OCI-LY7 (cell line): Measurements from ENCODE around the gene SPRR2A. TPM values are rescaled to one million over a fixed set of nuclear protein-coding genes. Genes with fewer than 3 reads are reported as not detected.
"Not testable (repeated sequence)": the region's sequence is repeated elsewhere in the genome, so short reads cannot be mapped to it uniquely, and the experiment has no call there.

Experiments used
- BruUV-seq: library from RNA; stranded (reverse); fragments of 400-500 nt; replicated peaks from 2 replicates; lab custom pipeline; 2021; lab: Mats Ljungman, UMichigan
- CTCF ChIA-PET: fragments of 300-600 bp; sonication (Branson Sonifier 250); formaldehyde crosslinking; loops from one replicate; lab custom pipeline; 2022; ENCODE audit warnings: antibody characterized with exemption; ENCODE audit not compliant: unreplicated experiment; lab: Charles Lee
- POLR2A ChIA-PET: fragments of 300-600 bp; sonication (Branson Sonifier 250); formaldehyde crosslinking; loops from one replicate; lab custom pipeline; 2022; ENCODE audit warnings: antibody characterized with exemption; lab: Charles Lee
- DNase-seq: peaks from one replicate; pipeline ENCODE4 v3.0.0-alpha.2; 2015; ENCODE audit warnings: low spot score
- H2AFZ ChIP-seq: fragments of 200-600 bp; sonication (generic), shearing (Covaris generic); 2 replicates; pipeline ENCODE4 v1.6.1; 2014; ENCODE audit warnings: mild to moderate bottlenecking, antibody characterized with exemption, low read length, moderate library complexity
- H3K27ac ChIP-seq: fragments of 200-600 bp; sonication (generic); 2 replicates; pipeline ENCODE4 v1.5.1; 2014; ENCODE audit warnings: mixed run types, low read depth, mild to moderate bottlenecking, moderate library complexity, low read length, inconsistent platforms; ENCODE audit not compliant: poor library complexity, severe bottlenecking
- H3K36me3 ChIP-seq: fragments of 200-600 bp; sonication (generic); 2 replicates; pipeline ENCODE4 v1.6.1; 2014; ENCODE audit warnings: mild to moderate bottlenecking, antibody characterized with exemption, low read length, moderate library complexity, mixed read lengths; ENCODE audit not compliant: insufficient read depth
- H3K4me1 ChIP-seq: fragments of 200-600 bp; sonication (generic); 2 replicates; pipeline ENCODE4 v1.5.1; 2014; ENCODE audit warnings: mild to moderate bottlenecking, low read length; ENCODE audit not compliant: insufficient read depth, poor library complexity, severe bottlenecking
- H3K4me2 ChIP-seq: fragments of 200-600 bp; sonication (generic); 2 replicates; pipeline ENCODE4 v1.6.1; 2014; ENCODE audit warnings: mild to moderate bottlenecking, low read length
- H3K4me3 ChIP-seq: fragments of 200-600 bp; sonication (generic); 2 replicates; pipeline ENCODE4 v1.5.1; 2014; ENCODE audit warnings: mild to moderate bottlenecking, low read depth, low read length; ENCODE audit not compliant: poor library complexity, severe bottlenecking
- H3K79me2 ChIP-seq: fragments of 200-600 bp; sonication (generic); 2 replicates; pipeline ENCODE4 v1.6.1; 2016; ENCODE audit warnings: low read depth, mild to moderate bottlenecking, low read length, moderate library complexity, mixed read lengths; ENCODE audit not compliant: insufficient read depth
- H3K9me2 ChIP-seq: fragments of 200-600 bp; sonication (generic); 2 replicates; pipeline ENCODE4 v1.6.1; 2016; ENCODE audit warnings: mild to moderate bottlenecking, low read length, mixed read lengths; ENCODE audit not compliant: insufficient read depth
- H3K9me3 ChIP-seq: fragments of 200-600 bp; sonication (generic); 2 replicates; pipeline ENCODE4 v1.6.1; 2014; ENCODE audit warnings: mild to moderate bottlenecking, mixed run types, low read length, mixed read lengths
- H4K20me1 ChIP-seq: fragments of 200-600 bp; sonication (generic); 2 replicates; pipeline ENCODE4 v1.6.1; 2014; ENCODE audit warnings: mild to moderate bottlenecking, antibody characterized with exemption, low read length, moderate library complexity, mixed read lengths; ENCODE audit not compliant: insufficient read depth
- CTCF ChIP-seq: fragments of 200-600 bp; sonication (generic); conservative IDR thresholded peaks from 2 replicates; pipeline ENCODE4 v1.5.1; 2014; ENCODE audit warnings: mild to moderate bottlenecking, antibody characterized with exemption, low read length, moderate library complexity, mixed read lengths
- EZH2phosphoT487 ChIP-seq: fragments of 200-600 bp; sonication (generic); IDR thresholded peaks from 2 replicates; pipeline ENCODE4 v1.6.1; 2018; ENCODE audit warnings: low read depth, borderline replicate concordance, mild to moderate bottlenecking, mixed run types, antibody characterized with exemption, low read length, moderate library complexity, mixed read lengths
- intact Hi-C: fragments of 100-400 bp; cut with micrococcal nuclease; formaldehyde crosslinking; loops from one replicate; pipeline ENCODE4 v1.10.0; 2022; ENCODE audit not compliant: unreplicated experiment
- total RNA-seq, 2 experiments: library from RNA; depleted of rRNA in 1 of 2; stranded (reverse); fragments of >200 nt in 1 of 2; shearing (Covaris generic) in 1 of 2; gene quantifications; 2 replicates each; pipeline ENCODE4 v1.2.3, GENCODE V29; 2014 to 2022

SPRR2A gene
- total RNA-seq, 2 experiments from 2014 or later: not detected

GRCh38 chr1:153070243-153070642 lies 12.9 kb upstream of the SPRR2A start:
- POLR2A ChIA-PET: no interaction called here
- TF ChIP-seq EZH2phosphoT487: no peak
- no peak for TF ChIP-seq CTCF
- Histone ChIP-seq H3K4me3 (no peak overlapping the region), H3K79me2 (no peaks in the 10 kb centered on the region), H2AFZ (no peak overlapping the region), H3K9me3 (no peaks in the 10 kb centered on the region), H3K4me1 (no peaks in the 10 kb centered on the region), H3K36me3 (no peaks in the 10 kb centered on the region), H4K20me1 (no peaks in the 10 kb centered on the region), H3K27ac (no peak overlapping the region), H3K9me2 (no peaks in the 10 kb centered on the region), H3K4me2 (no peak overlapping the region)
- CTCF ChIA-PET: no interaction called here
- no TSS peak for BruUV-seq
- intact Hi-C loops: no loop called here
- no peak for DNase-seq

GRCh38 chr1:153058826-153059784 lies 1.8 kb upstream of the SPRR2A start:
- Histone ChIP-seq H4K20me1 (no peaks in the 10 kb centered on the region), H3K9me2 (no peaks in the 10 kb centered on the region), H3K27ac (no peak overlapping the region), H3K9me3 (no peaks in the 10 kb centered on the region), H3K4me3 (no peak overlapping the region), H3K79me2 (no peaks in the 10 kb centered on the region), H3K4me2 (no peak overlapping the region), H3K4me1 (peaks cover 5% of the 10 kb centered on the region), H2AFZ (no peak overlapping the region), H3K36me3 (no peaks in the 10 kb centered on the region)
- ChIA-PET CTCF (no interaction called here), POLR2A (no interaction called here)
- no TSS peak for BruUV-seq
- intact Hi-C loops: no loop called here
- DNase-seq: no peak
- no peak for TF ChIP-seq CTCF

GRCh38 chr1:153058154-153058553 lies 842 bp upstream of the SPRR2A start:
- Histone ChIP-seq H3K9me3 (no peaks in the 10 kb centered on the region), H2AFZ (no peak overlapping the region), H3K9me2 (no peaks in the 10 kb centered on the region), H3K79me2 (no peaks in the 10 kb centered on the region), H3K4me2 (no peak overlapping the region), H3K27ac (no peak overlapping the region), H3K36me3 (no peaks in the 10 kb centered on the region), H4K20me1 (no peaks in the 10 kb centered on the region), H3K4me3 (no peak overlapping the region), H3K4me1 (peaks cover 5% of the 10 kb centered on the region)
- intact Hi-C loops: no loop called here
- DNase-seq: no peak
- CTCF ChIA-PET: no interaction called here
- POLR2A ChIA-PET: no interaction called here
- BruUV-seq: no TSS peak
- TF ChIP-seq EZH2phosphoT487 (no peak), CTCF (peak; percentile 58)

DNA sequence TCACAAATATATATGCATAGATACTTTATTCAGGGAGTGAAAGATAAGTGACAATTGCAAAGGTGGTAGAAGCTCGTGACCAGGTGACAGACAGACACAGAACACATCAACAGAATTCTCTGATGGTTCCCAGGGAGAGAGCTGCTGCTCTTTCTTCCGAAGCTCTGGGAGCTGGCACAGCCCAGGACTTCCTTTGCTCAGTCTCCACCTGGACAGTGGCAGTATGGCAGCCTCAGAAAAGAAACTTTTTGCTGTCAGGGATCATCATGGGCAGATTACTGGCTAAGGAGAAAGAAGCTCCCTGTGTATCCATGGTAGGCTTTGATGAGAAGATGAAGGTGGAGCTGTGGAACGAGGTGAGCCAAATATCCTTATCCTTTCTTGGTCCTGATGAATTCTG lies 1.2 kb downstream of the SPRR2A start:
- H3K79me2 ChIP-seq, H3K27ac ChIP-seq, H3K4me2 ChIP-seq, CTCF ChIA-PET, intact Hi-C loops, H3K4me3 ChIP-seq, H4K20me1 ChIP-seq, H3K4me1 ChIP-seq, DNase-seq, H3K9me3 ChIP-seq, H3K9me2 ChIP-seq, H2AFZ ChIP-seq, POLR2A ChIA-PET, H3K36me3 ChIP-seq, BruUV-seq: not testable (repeated sequence)
